Activated T-cell treated with anti-CD3 and anti-CD28 coated beads, Interleukin-2, amount 50 U/mL, for 4 hours (primary cell): ENCODE results near the gene ATP6AP1. TPM values are rescaled to one million over a fixed set of nuclear protein-coding genes. Genes with fewer than 3 reads are reported as not detected.

Source experiments
- ATAC-seq, 2 donors: fragments of 200-7000 bp; cut with Tn5 transposase; one replicate each; pipeline ENCODE4 v1.10.0; 2021
- DNase-seq: peaks from one replicate; pipeline ENCODE4 v3.0.0-alpha.2; 2020
- H3K27me3 Mint-ChIP-seq: one replicate; pipeline ENCODE4 v1.8.0; 2021; ENCODE audit warnings: low read depth, mixed read lengths
- H3K36me3 Mint-ChIP-seq: one replicate; pipeline ENCODE4 v1.8.0; 2022; ENCODE audit warnings: mixed read lengths; ENCODE audit not compliant: insufficient read depth
- H3K4me1 Mint-ChIP-seq: one replicate; pipeline ENCODE4 v1.8.0; 2021; ENCODE audit warnings: low read depth, mixed read lengths
- H3K4me3 Mint-ChIP-seq: one replicate; pipeline ENCODE4 v1.8.0; 2021; ENCODE audit warnings: mild to moderate bottlenecking, moderate library complexity, mixed read lengths
- H3K9me3 Mint-ChIP-seq: one replicate; pipeline ENCODE4 v1.8.0; 2021; ENCODE audit warnings: mixed read lengths
- total RNA-seq, 3 donors: library from RNA; stranded (reverse); gene quantifications; one replicate each; pipeline ENCODE4 v1.2.1, GENCODE V29; 2021

The ATP6AP1 gene
- total RNA-seq, 3 donors from 2014 or later = 33.7 to 42.2 (median 40.8) TPM

- H3K4me1 Mint-ChIP-seq = peaks cover 16% of the 10 kb centered on the region
- no peaks in the 10 kb centered on the region for H3K36me3 Mint-ChIP-seq
- DNase-seq (no peak), ATAC-seq (no peak)
- H3K9me3 Mint-ChIP-seq = no peaks in the 10 kb centered on the region
- H3K4me3 Mint-ChIP-seq = peak overlapping the region; percentile 63
- no peaks in the 10 kb centered on the region for H3K27me3 Mint-ChIP-seq
These were observed 19.7 kb upstream of the ATP6AP1 start for GRCh38 chrX:154408659-154409221.

GRCh38 chrX:154409222-154409871 is 19.1 kb upstream of the ATP6AP1 start, which contains the start of gene DNASE1L1:
TSS of gene DNASE1L1 (minus strand) at chrX:154409254. CDS start at chrX:154405568, 3,686 bp downstream.
- Mint-ChIP-seq H3K4me1 (peaks cover 16% of the 10 kb centered on the region), H3K4me3 (peak within 1 kb of the TSS; percentile 63), H3K27me3 (no peaks in the 10 kb centered on the region), H3K9me3 (no peaks in the 10 kb centered on the region), H3K36me3 (no peaks in the 10 kb centered on the region)
- DNase-seq (no peak), ATAC-seq (no peak)

- H3K4me1 Mint-ChIP-seq = peaks cover 16% of the 10 kb centered on the region
- H3K4me3 Mint-ChIP-seq = peak overlapping the region; percentile 79
- H3K9me3 Mint-ChIP-seq = no peaks in the 10 kb centered on the region
- peak; percentile 33 for DNase-seq
- no peaks in the 10 kb centered on the region for H3K36me3 Mint-ChIP-seq
- no peaks in the 10 kb centered on the region for H3K27me3 Mint-ChIP-seq
- peak; percentile 77 to 90 for ATAC-seq
These were observed 16.5 kb upstream of the ATP6AP1 start for GRCh38 chrX:154411981-154412340.

- ATAC-seq (peak; percentile 19 to 29), DNase-seq (no peak)
- H3K27me3 Mint-ChIP-seq = no peaks in the 10 kb centered on the region
- H3K4me3 Mint-ChIP-seq = peak overlapping the region; percentile 79
- no peaks in the 10 kb centered on the region for H3K36me3 Mint-ChIP-seq
- H3K4me1 Mint-ChIP-seq = peaks cover 16% of the 10 kb centered on the region
- H3K9me3 Mint-ChIP-seq = no peaks in the 10 kb centered on the region
These were observed 16.0 kb upstream of the ATP6AP1 start for GRCh38 chrX:154412468-154412867.

GRCh38 chrX:154413142-154413541 is 15.3 kb upstream of the ATP6AP1 start:
- peaks cover 16% of the 10 kb centered on the region for H3K4me1 Mint-ChIP-seq
- H3K9me3 Mint-ChIP-seq = no peaks in the 10 kb centered on the region
- no peaks in the 10 kb centered on the region for H3K36me3 Mint-ChIP-seq
- ATAC-seq (no peak), DNase-seq (no peak)
- peak overlapping the region; percentile 79 for H3K4me3 Mint-ChIP-seq
- H3K27me3 Mint-ChIP-seq = no peaks in the 10 kb centered on the region

- ATAC-seq = no peak
- Mint-ChIP-seq H3K4me3 (no peak overlapping the region), H3K36me3 (no peaks in the 10 kb centered on the region)
These were observed 11.3 kb upstream of the ATP6AP1 start for GRCh38 chrX:154417157-154417556.

GRCh38 chrX:154419189-154419588 is 9.3 kb upstream of the ATP6AP1 start:
- H3K9me3 Mint-ChIP-seq = no peaks in the 10 kb centered on the region
- peaks cover 2% of the 10 kb centered on the region for H3K4me1 Mint-ChIP-seq
- no peak for DNase-seq
- no peaks in the 10 kb centered on the region for H3K27me3 Mint-ChIP-seq
- no peaks in the 10 kb centered on the region for H3K36me3 Mint-ChIP-seq
- no peak overlapping the region for H3K4me3 Mint-ChIP-seq
- ATAC-seq = no peak

More at GRCh38 chrX:154417157-154417556, 11.3 kb upstream of the ATP6AP1 start:
- H3K27me3 Mint-ChIP-seq = no peaks in the 10 kb centered on the region
- peaks cover 5% of the 10 kb centered on the region for H3K4me1 Mint-ChIP-seq
- DNase-seq = no peak
- H3K9me3 Mint-ChIP-seq = no peaks in the 10 kb centered on the region

GRCh38 chrX:154419688-154420401 is 8.6 kb upstream of the ATP6AP1 start:
- Mint-ChIP-seq H3K27me3 (no peaks in the 10 kb centered on the region), H3K4me3 (no peak overlapping the region), H3K36me3 (no peaks in the 10 kb centered on the region), H3K4me1 (peaks cover 2% of the 10 kb centered on the region), H3K9me3 (no peaks in the 10 kb centered on the region)
- ATAC-seq = no peak
- DNase-seq = no peak

- Mint-ChIP-seq H3K4me1 (peaks cover 2% of the 10 kb centered on the region), H3K27me3 (no peaks in the 10 kb centered on the region), H3K4me3 (no peak overlapping the region), H3K36me3 (no peaks in the 10 kb centered on the region), H3K9me3 (no peaks in the 10 kb centered on the region)
- no peak for ATAC-seq
- no peak for DNase-seq
These were observed 8.1 kb upstream of the ATP6AP1 start for GRCh38 chrX:154420402-154420756.

GRCh38 chrX:154426916-154427770 is 1.3 kb upstream of the ATP6AP1 start:
- ATAC-seq (no peak), DNase-seq (no peak)
- Mint-ChIP-seq H3K9me3 (no peaks in the 10 kb centered on the region), H3K27me3 (no peaks in the 10 kb centered on the region), H3K36me3 (peaks cover 3% of the 10 kb centered on the region), H3K4me3 (peak overlapping the region; percentile 13), H3K4me1 (peaks cover 23% of the 10 kb centered on the region)

- ATAC-seq = no peak
- peaks cover 5% of the 10 kb centered on the region for H3K36me3 Mint-ChIP-seq
These were observed 1.2 kb downstream of the ATP6AP1 start for GRCh38 chrX:154429711-154430110.

GRCh38 chrX:154430479-154430878 is 2.0 kb downstream of the ATP6AP1 start:
- no peaks in the 10 kb centered on the region for H3K9me3 Mint-ChIP-seq
- no peak for ATAC-seq
- no peak for DNase-seq
- peaks cover 5% of the 10 kb centered on the region for H3K36me3 Mint-ChIP-seq
- H3K27me3 Mint-ChIP-seq = no peaks in the 10 kb centered on the region
- H3K4me1 Mint-ChIP-seq = peaks cover 21% of the 10 kb centered on the region
- no peak overlapping the region for H3K4me3 Mint-ChIP-seq

More at GRCh38 chrX:154429711-154430110, 1.2 kb downstream of the ATP6AP1 start:
- Mint-ChIP-seq H3K4me3 (peak overlapping the region; percentile 80), H3K4me1 (peaks cover 21% of the 10 kb centered on the region), H3K9me3 (no peaks in the 10 kb centered on the region), H3K27me3 (no peaks in the 10 kb centered on the region)
- no peak for DNase-seq

GRCh38 chrX:154430916-154431315 is 2.4 kb downstream of the ATP6AP1 start:
- no peaks in the 10 kb centered on the region for H3K27me3 Mint-ChIP-seq
- no peak overlapping the region for H3K4me3 Mint-ChIP-seq
- H3K9me3 Mint-ChIP-seq = no peaks in the 10 kb centered on the region
- ATAC-seq = no peak
- H3K36me3 Mint-ChIP-seq = peaks cover 5% of the 10 kb centered on the region
- no peak for DNase-seq
- peaks cover 22% of the 10 kb centered on the region for H3K4me1 Mint-ChIP-seq

GRCh38 chrX:154431341-154431740 is 2.9 kb downstream of the ATP6AP1 start:
- Mint-ChIP-seq H3K27me3 (no peaks in the 10 kb centered on the region), H3K4me3 (no peak overlapping the region), H3K9me3 (no peaks in the 10 kb centered on the region), H3K36me3 (peaks cover 5% of the 10 kb centered on the region), H3K4me1 (peaks cover 26% of the 10 kb centered on the region)
- ATAC-seq = no peak
- no peak for DNase-seq
